Uterus (tissue), 4 donors: ENCODE data around the gene TBX5. TPM values are rescaled to one million over a fixed set of nuclear protein-coding genes. Genes with fewer than 3 reads are reported as not detected.

Source experiments
- DNase-seq, 2 donors: peaks; one replicate each; pipeline ENCODE4 v3.0.0-alpha.2; 2019 to 2020
- H3K27ac ChIP-seq, 2 donors: fragments of 200-600 bp; sonication (generic); 1 replicate in 1 of 2; 2 replicates in 1 of 2; pipeline ENCODE4 v1.5.1; 2016 to 2018
- H3K27me3 ChIP-seq, 2 donors: fragments of 200-600 bp; sonication (generic); one replicate each; pipeline ENCODE4 v1.5.1; 2018 to 2019; ENCODE audit warnings: control low read depth in 1 of 2
- H3K36me3 ChIP-seq, 2 donors: fragments of 200-600 bp; sonication (generic); one replicate each; pipeline ENCODE4 v1.5.1; 2019; ENCODE audit warnings: control low read depth in 1 of 2
- H3K4me1 ChIP-seq, 2 donors: fragments of 200-600 bp; sonication (generic); one replicate each; pipeline ENCODE4 v1.5.1; 2018 to 2019; ENCODE audit warnings: control low read depth in 1 of 2
- H3K4me3 ChIP-seq, 2 donors: fragments of 200-600 bp; sonication (generic); 1 replicate in 1 of 2; 2 replicates in 1 of 2; pipeline ENCODE4 v1.5.1; 2018 to 2019; ENCODE audit warnings: mild to moderate bottlenecking in 1 of 2
- H3K9me3 ChIP-seq, 2 donors: fragments of 200-600 bp; sonication (generic); one replicate each; pipeline ENCODE4 v1.5.1; 2019; ENCODE audit warnings: control low read depth in 1 of 2
- CTCF ChIP-seq, 4 experiments: fragments of 200-600 bp in 2 of 4; fragments of 450-650 bp in 2 of 4; sonication (generic) in 2 of 4; IDR thresholded peaks; one replicate each; pipeline ENCODE4 v1.5.1; 2016 to 2019; ENCODE audit warnings: antibody characterized with exemption in 4 of 4, mild to moderate bottlenecking in 2 of 4, moderate library complexity in 1 of 4
- POLR2A ChIP-seq, 2 donors: fragments of 450-650 bp; IDR thresholded peaks; one replicate each; pipeline ENCODE4 v1.6.1; 2016; ENCODE audit warnings: antibody characterized with exemption in 2 of 2, mild to moderate bottlenecking in 1 of 2, moderate library complexity in 1 of 2
- intact Hi-C: fragments of 100-400 bp; cut with DNase I; formaldehyde crosslinking; loops from one replicate; pipeline ENCODE4 v1.15.1; 2023; ENCODE audit warnings: low total_unique reads
- total RNA-seq, 4 donors: library from RNA; depleted of rRNA in 3 of 4; stranded (reverse); fragments of >200 nt in 3 of 4; gene quantifications; one replicate each; pipeline versions ENCODE4 v1.1.0 to v1.2.4, GENCODE V29; 2014 to 2023
- donor health status: DM: yes; HTN: yes; CAD: no.

The TBX5 gene
- total RNA-seq, 4 donors from 2014 or later: not detected

GRCh38 chr12:114404926-114405518 lies 922 bp downstream of the TBX5 start:
- peaks cover 0 to 16% of the 10 kb centered on the region in 2 donors for H3K4me1 ChIP-seq
- H3K27me3 ChIP-seq: peaks cover 7 to 92% of the 10 kb centered on the region in 2 donors
- H3K27ac ChIP-seq: no peak overlapping the region
- H3K36me3 ChIP-seq: no peaks in the 10 kb centered on the region
- H3K9me3 ChIP-seq: no peaks in the 10 kb centered on the region
- intact Hi-C loops: no loop called here
- DNase-seq: no peak
- no peak overlapping the region for H3K4me3 ChIP-seq
- no peak for TF ChIP-seq CTCF (IDR thresholded peaks at IDR 0.05)
- no peak for TF ChIP-seq POLR2A (IDR thresholded peaks at IDR 0.05)

GRCh38 chr12:114404083-114404925 lies 1.6 kb downstream of the TBX5 start:
- Histone ChIP-seq H3K27me3 (peaks cover 4 to 93% of the 10 kb centered on the region in 2 donors), H3K4me1 (peaks cover 0 to 14% of the 10 kb centered on the region in 2 donors), H3K9me3 (no peaks in the 10 kb centered on the region), H3K4me3 (no peak overlapping the region), H3K36me3 (no peaks in the 10 kb centered on the region), H3K27ac (no peak overlapping the region)
- TF ChIP-seq POLR2A (IDR thresholded peaks at IDR 0.05) (no peak), CTCF (IDR thresholded peaks at IDR 0.05) (no peak)
- DNase-seq: no peak
- intact Hi-C loops: no loop called here

GRCh38 chr12:114403690-114404066 lies 2.3 kb downstream of the TBX5 start:
- intact Hi-C loops: no loop called here
- H3K9me3 ChIP-seq: no peaks in the 10 kb centered on the region
- H3K4me1 ChIP-seq: peaks cover 0 to 7% of the 10 kb centered on the region in 2 donors
- peaks cover 0 to 95% of the 10 kb centered on the region in 2 donors for H3K27me3 ChIP-seq
- TF ChIP-seq CTCF (IDR thresholded peaks at IDR 0.05) (no peak), POLR2A (IDR thresholded peaks at IDR 0.05) (no peak)
- no peak for DNase-seq
- H3K4me3 ChIP-seq: no peak overlapping the region
- H3K27ac ChIP-seq: no peak overlapping the region
- H3K36me3 ChIP-seq: no peaks in the 10 kb centered on the region

GRCh38 chr12:114403011-114403689 lies 2.8 kb downstream of the TBX5 start:
- H3K9me3 ChIP-seq: no peaks in the 10 kb centered on the region
- no peak overlapping the region for H3K27ac ChIP-seq
- DNase-seq: no peak
- peaks cover 0 to 95% of the 10 kb centered on the region in 2 donors for H3K27me3 ChIP-seq
- peaks cover 0 to 6% of the 10 kb centered on the region in 2 donors for H3K4me1 ChIP-seq
- no peak for TF ChIP-seq POLR2A (IDR thresholded peaks at IDR 0.05)
- no peak overlapping the region for H3K4me3 ChIP-seq
- no peaks in the 10 kb centered on the region for H3K36me3 ChIP-seq
- intact Hi-C loops: no loop called here

- Histone ChIP-seq H3K4me3 (no peak overlapping the region), H3K36me3 (no peaks in the 10 kb centered on the region), H3K9me3 (no peaks in the 10 kb centered on the region), H3K27ac (no peak overlapping the region), H3K4me1 (peaks cover 0 to 6% of the 10 kb centered on the region in 2 donors), H3K27me3 (peaks cover 0 to 95% of the 10 kb centered on the region in 2 donors)
- DNase-seq: no peak
- TF ChIP-seq CTCF (IDR thresholded peaks at IDR 0.05) (no peak), POLR2A (IDR thresholded peaks at IDR 0.05) (no peak)
- intact Hi-C loops: no loop called here
These were observed 3.7 kb downstream of the TBX5 start for GRCh38 chr12:114402084-114402717.
